ENCODE results near the gene SRP19.

DNA sequence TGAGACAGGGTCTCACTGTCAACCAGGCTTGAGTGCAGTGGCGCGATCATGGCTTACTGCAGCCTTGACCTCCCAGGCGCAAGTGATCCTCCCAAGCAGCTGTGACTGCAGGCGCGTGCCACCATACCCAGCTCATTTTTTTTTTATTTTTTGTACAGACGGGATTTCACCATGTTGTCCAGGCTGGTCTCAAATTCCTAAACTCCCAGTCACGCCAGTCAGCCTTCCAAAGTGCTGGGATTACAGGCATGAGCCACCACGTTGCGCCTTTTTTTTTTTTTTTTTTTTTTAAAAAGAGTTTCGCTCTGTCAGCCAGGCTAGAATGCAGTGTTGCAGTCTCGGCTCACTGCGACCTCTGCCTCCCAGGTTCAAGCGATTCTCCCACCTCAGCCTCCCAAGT, 27.1 kb upstream of the SRP19 start:
- TF ChIP-seq, protein P1, sequence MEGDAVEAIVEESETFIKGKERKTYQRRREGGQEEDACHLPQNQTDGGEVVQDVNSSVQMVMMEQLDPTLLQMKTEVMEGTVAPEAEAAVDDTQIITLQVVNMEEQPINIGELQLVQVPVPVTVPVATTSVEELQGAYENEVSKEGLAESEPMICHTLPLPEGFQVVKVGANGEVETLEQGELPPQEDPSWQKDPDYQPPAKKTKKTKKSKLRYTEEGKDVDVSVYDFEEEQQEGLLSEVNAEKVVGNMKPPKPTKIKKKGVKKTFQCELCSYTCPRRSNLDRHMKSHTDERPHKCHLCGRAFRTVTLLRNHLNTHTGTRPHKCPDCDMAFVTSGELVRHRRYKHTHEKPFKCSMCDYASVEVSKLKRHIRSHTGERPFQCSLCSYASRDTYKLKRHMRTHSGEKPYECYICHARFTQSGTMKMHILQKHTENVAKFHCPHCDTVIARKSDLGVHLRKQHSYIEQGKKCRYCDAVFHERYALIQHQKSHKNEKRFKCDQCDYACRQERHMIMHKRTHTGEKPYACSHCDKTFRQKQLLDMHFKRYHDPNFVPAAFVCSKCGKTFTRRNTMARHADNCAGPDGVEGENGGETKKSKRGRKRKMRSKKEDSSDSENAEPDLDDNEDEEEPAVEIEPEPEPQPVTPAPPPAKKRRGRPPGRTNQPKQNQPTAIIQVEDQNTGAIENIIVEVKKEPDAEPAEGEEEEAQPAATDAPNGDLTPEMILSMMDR (IDR thresholded peaks at IDR 0.05 in 8 of 11, conservative IDR thresholded peaks at IDR 0.05 in 3 of 11), result no peak
- TF ChIP-seq POLR2A (IDR thresholded peaks at IDR 0.05) (no peak), POLR2AphosphoS5 (IDR thresholded peaks at IDR 0.05) (no peak)
